Measurements from ENCODE around the gene RPS6KA2.

Gene RPS6KA2

GRCh38 chr6:166552600-166552999, 74.5 kb downstream of the RPS6KA2 start:
- POLR2A ChIA-PET: no interaction called here
- TF ChIP-seq CTBP1 (IDR thresholded peaks at IDR 0.05; ENCODE audit: borderline replicate concordance) (no peak), LEF1 (IDR thresholded peaks at IDR 0.05; ENCODE audit: borderline replicate concordance) (no peak), SP1 (IDR thresholded peaks at IDR 0.05) (no peak), TARDBP (IDR thresholded peaks at IDR 0.05) (no peak), PKNOX1 (IDR thresholded peaks at IDR 0.05) (no peak), FOXA1 (IDR thresholded peaks at IDR 0.05) (no peak), HDGF (IDR thresholded peaks at IDR 0.05; ENCODE audit: borderline replicate concordance) (no peak), L3MBTL2 (conservative IDR thresholded peaks at IDR 0.05) (no peak), BHLHE40 (IDR thresholded peaks at IDR 0.05; ENCODE audit: borderline replicate concordance) (no peak)
- CTCF ChIA-PET: no interaction called here
- no peak for DNase-seq (ENCODE audit: extremely low spot score)

GRCh38 chr6:166551754-166552495, 75.1 kb downstream of the RPS6KA2 start:
- POLR2A ChIA-PET: no interaction called here
- CTCF ChIA-PET: no interaction called here
- DNase-seq (ENCODE audit: extremely low spot score): no peak
- no peak for TF ChIP-seq HDGF (IDR thresholded peaks at IDR 0.05; ENCODE audit: borderline replicate concordance)
- no peak for TF ChIP-seq BHLHE40 (IDR thresholded peaks at IDR 0.05; ENCODE audit: borderline replicate concordance)
- no peak for TF ChIP-seq FOXM1 (IDR thresholded peaks at IDR 0.05; ENCODE audit: borderline replicate concordance)
- TF ChIP-seq FOXK2 (IDR thresholded peaks at IDR 0.05): no peak
- no peak for TF ChIP-seq L3MBTL2 (conservative IDR thresholded peaks at IDR 0.05)

- TF ChIP-seq SUZ12 (IDR thresholded peaks at IDR 0.05): no peak
- no peak for TF ChIP-seq PKNOX1 (IDR thresholded peaks at IDR 0.05)
- TF ChIP-seq ARNT (IDR thresholded peaks at IDR 0.05): no peak
- TF ChIP-seq FOXK2 (IDR thresholded peaks at IDR 0.05): no peak
- TF ChIP-seq CTBP1 (IDR thresholded peaks at IDR 0.05; ENCODE audit: borderline replicate concordance): no peak
- TF ChIP-seq TARDBP (IDR thresholded peaks at IDR 0.05): no peak
- no peak for TF ChIP-seq LEF1 (IDR thresholded peaks at IDR 0.05; ENCODE audit: borderline replicate concordance)
- TF ChIP-seq BHLHE40 (IDR thresholded peaks at IDR 0.05; ENCODE audit: borderline replicate concordance): no peak
- TF ChIP-seq HDGF (IDR thresholded peaks at IDR 0.05; ENCODE audit: borderline replicate concordance): no peak
- TF ChIP-seq ELF4 (IDR thresholded peaks at IDR 0.05): no peak
- TF ChIP-seq FOXA1 (IDR thresholded peaks at IDR 0.05): no peak
- no peak for TF ChIP-seq ZNF384 (IDR thresholded peaks at IDR 0.05)
- no peak for TF ChIP-seq L3MBTL2 (conservative IDR thresholded peaks at IDR 0.05)
- POLR2A ChIA-PET: no interaction called here
- CTCF ChIA-PET: interaction anchor here (0.5 kb wide), 1 partner anchor 9 kb away, joined by 5 read pairs; no protein-coding TSS in a partner anchor
- DNase-seq (ENCODE audit: extremely low spot score): no peak
These were observed 80.4 kb downstream of the RPS6KA2 start for GRCh38 chr6:166546653-166547052.

- TF ChIP-seq BHLHE40 (IDR thresholded peaks at IDR 0.05; ENCODE audit: borderline replicate concordance) (no peak), L3MBTL2 (conservative IDR thresholded peaks at IDR 0.05) (no peak), ZNF384 (IDR thresholded peaks at IDR 0.05) (no peak), HDGF (IDR thresholded peaks at IDR 0.05; ENCODE audit: borderline replicate concordance) (no peak), FOXK2 (IDR thresholded peaks at IDR 0.05) (no peak), PKNOX1 (IDR thresholded peaks at IDR 0.05) (no peak), FOXM1 (IDR thresholded peaks at IDR 0.05; ENCODE audit: borderline replicate concordance) (no peak), TARDBP (IDR thresholded peaks at IDR 0.05) (no peak), FOXA1 (IDR thresholded peaks at IDR 0.05) (no peak), SUZ12 (IDR thresholded peaks at IDR 0.05) (no peak), NFRKB (IDR thresholded peaks at IDR 0.05) (no peak), LEF1 (IDR thresholded peaks at IDR 0.05; ENCODE audit: borderline replicate concordance) (no peak), SP1 (IDR thresholded peaks at IDR 0.05) (no peak), ELF4 (IDR thresholded peaks at IDR 0.05) (no peak)
- CTCF ChIA-PET: no interaction called here
- POLR2A ChIA-PET: no interaction called here
- DNase-seq (ENCODE audit: extremely low spot score): no peak
These were observed 81.7 kb downstream of the RPS6KA2 start for GRCh38 chr6:166545156-166546034.

GRCh38 chr6:166544296-166544605, 82.8 kb downstream of the RPS6KA2 start:
- ChIA-PET POLR2A (no interaction called here), CTCF (no interaction called here)
- TF ChIP-seq ZNF384 (IDR thresholded peaks at IDR 0.05) (no peak), ARNT (IDR thresholded peaks at IDR 0.05) (no peak), TARDBP (IDR thresholded peaks at IDR 0.05) (no peak), BHLHE40 (IDR thresholded peaks at IDR 0.05; ENCODE audit: borderline replicate concordance) (no peak), L3MBTL2 (conservative IDR thresholded peaks at IDR 0.05) (no peak), LEF1 (IDR thresholded peaks at IDR 0.05; ENCODE audit: borderline replicate concordance) (no peak), SUZ12 (IDR thresholded peaks at IDR 0.05) (no peak), FOXM1 (IDR thresholded peaks at IDR 0.05; ENCODE audit: borderline replicate concordance) (no peak), CTBP1 (IDR thresholded peaks at IDR 0.05; ENCODE audit: borderline replicate concordance) (no peak), FOXA1 (IDR thresholded peaks at IDR 0.05) (no peak), PKNOX1 (IDR thresholded peaks at IDR 0.05) (no peak), SP1 (IDR thresholded peaks at IDR 0.05) (no peak), NFRKB (IDR thresholded peaks at IDR 0.05) (no peak), HDGF (IDR thresholded peaks at IDR 0.05; ENCODE audit: borderline replicate concordance) (no peak)
- no peak for DNase-seq (ENCODE audit: extremely low spot score)
